Measurements from ENCODE around the gene KIAA0586. TPM values are rescaled to one million over a fixed set of nuclear protein-coding genes. Genes with fewer than 3 reads are reported as not detected.

The KIAA0586 gene
- polyA plus RNA-seq, 1 experiment = 24.6 TPM

DNA sequence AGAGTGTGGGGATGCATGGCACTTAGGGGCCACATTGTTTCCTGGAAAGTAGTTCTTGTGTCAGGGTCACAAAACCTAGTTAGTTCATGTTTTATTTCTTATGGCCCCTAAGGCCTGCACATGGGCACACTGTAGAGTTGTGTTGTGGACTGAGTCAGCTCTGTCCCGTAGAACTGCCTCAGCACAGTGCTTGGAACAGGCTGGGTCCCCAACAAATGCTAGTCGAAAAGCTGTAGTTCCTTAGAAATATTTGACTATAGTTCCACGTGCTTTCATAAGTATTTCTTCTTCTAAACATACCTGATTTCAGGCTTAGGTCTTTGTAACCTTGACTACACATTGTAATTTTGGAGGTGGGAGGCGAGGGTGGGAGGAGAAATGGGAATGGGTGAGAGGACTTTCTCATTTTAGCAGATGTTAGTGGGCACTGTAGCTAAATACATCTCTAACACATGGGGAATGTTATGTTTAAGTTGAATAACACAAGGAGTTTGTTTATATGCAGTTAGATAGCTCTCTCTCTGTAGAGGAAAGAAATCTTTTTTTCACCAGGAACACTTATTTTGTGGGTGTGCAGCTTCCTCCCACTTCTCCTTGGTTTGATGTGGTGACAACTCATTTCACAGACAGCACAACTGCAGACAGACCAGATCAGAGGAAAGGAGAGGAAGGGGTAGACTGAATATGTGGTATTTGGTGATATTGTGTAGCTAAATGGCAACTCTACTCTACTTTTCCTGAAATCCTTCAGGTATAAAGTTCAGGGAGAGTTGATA is 170.7 kb downstream of the KIAA0586 start:
- H3K27ac ChIP-seq (ENCODE audit: low read depth, low read length) = no peak overlapping the region
- CTCF ChIA-PET = no interaction called here
- no peaks in the 10 kb centered on the region for H3K9me3 ChIP-seq (ENCODE audit: control insufficient read depth, insufficient read depth, low read length)
- DNase-seq (ENCODE audit: low read depth, low spot score) = no peak
- TF ChIP-seq, protein P1, sequence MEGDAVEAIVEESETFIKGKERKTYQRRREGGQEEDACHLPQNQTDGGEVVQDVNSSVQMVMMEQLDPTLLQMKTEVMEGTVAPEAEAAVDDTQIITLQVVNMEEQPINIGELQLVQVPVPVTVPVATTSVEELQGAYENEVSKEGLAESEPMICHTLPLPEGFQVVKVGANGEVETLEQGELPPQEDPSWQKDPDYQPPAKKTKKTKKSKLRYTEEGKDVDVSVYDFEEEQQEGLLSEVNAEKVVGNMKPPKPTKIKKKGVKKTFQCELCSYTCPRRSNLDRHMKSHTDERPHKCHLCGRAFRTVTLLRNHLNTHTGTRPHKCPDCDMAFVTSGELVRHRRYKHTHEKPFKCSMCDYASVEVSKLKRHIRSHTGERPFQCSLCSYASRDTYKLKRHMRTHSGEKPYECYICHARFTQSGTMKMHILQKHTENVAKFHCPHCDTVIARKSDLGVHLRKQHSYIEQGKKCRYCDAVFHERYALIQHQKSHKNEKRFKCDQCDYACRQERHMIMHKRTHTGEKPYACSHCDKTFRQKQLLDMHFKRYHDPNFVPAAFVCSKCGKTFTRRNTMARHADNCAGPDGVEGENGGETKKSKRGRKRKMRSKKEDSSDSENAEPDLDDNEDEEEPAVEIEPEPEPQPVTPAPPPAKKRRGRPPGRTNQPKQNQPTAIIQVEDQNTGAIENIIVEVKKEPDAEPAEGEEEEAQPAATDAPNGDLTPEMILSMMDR (IDR thresholded peaks at IDR 0.05; ENCODE audit: low read depth, low read length) = no peak
- H3K27me3 ChIP-seq (ENCODE audit: control insufficient read depth, insufficient read depth, low read length) = no peaks in the 10 kb centered on the region
- POLR2A ChIA-PET = interaction anchor here (0.7 kb wide), 1 partner anchor 15 kb away, joined by 4 read pairs; no protein-coding TSS in a partner anchor
- no peak overlapping the region for H3K4me3 ChIP-seq (ENCODE audit: low read depth, low read length)

DNA sequence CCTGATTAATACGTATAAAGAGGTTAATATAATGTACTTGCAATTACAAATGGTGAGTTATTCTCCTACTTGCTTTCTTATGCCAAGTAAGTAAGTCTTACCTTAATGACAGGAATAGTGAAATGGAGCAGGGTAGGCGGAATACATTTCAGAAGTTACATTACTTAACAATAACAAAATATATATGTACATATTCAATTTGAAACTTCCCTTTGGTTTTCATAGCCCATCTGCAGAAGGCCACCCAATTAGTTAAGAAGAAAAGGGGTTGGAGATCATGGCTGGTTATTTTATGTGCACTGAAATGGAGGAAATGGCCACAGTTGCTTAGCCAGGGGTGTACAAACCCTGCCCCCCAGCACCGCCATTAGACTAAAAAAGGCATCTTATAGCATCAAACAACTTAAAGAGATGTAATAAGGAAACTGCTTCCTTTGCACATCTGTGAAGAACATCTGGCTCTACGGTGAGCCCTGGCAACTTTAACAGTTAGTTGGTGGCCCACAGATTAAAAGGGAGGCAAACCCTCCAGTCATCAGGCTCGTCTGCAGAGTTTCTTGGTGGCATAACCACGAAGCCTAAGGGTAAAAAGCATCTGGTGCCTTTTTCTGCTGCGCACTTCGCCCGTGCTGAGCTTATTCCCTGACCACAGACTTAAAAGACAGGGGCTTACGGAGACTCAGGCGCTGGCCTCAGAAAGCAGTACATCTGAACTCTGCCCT is 171.4 kb downstream of the KIAA0586 start:
- Histone ChIP-seq H3K9me3 (ENCODE audit: control insufficient read depth, insufficient read depth, low read length) (no peaks in the 10 kb centered on the region), H3K27ac (ENCODE audit: low read depth, low read length) (no peak overlapping the region), H3K27me3 (ENCODE audit: control insufficient read depth, insufficient read depth, low read length) (no peaks in the 10 kb centered on the region), H3K4me3 (ENCODE audit: low read depth, low read length) (no peak overlapping the region)
- CTCF ChIA-PET = no interaction called here
- TF ChIP-seq, protein P1 (IDR thresholded peaks at IDR 0.05; ENCODE audit: low read depth, low read length) = no peak
- POLR2A ChIA-PET = no interaction called here
- no peak for DNase-seq (ENCODE audit: low read depth, low spot score)

- POLR2A ChIA-PET = no interaction called here
- Histone ChIP-seq H3K4me3 (ENCODE audit: low read depth, low read length) (no peak overlapping the region), H3K27me3 (ENCODE audit: control insufficient read depth, insufficient read depth, low read length) (no peaks in the 10 kb centered on the region), H3K9me3 (ENCODE audit: control insufficient read depth, insufficient read depth, low read length) (no peaks in the 10 kb centered on the region), H3K27ac (ENCODE audit: low read depth, low read length) (no peak overlapping the region)
- no peak for DNase-seq (ENCODE audit: low read depth, low spot score)
- TF ChIP-seq, protein P1 (IDR thresholded peaks at IDR 0.05; ENCODE audit: low read depth, low read length) = no peak
- CTCF ChIA-PET = no interaction called here
Measured at GRCh38 chr14:58599707-58600106, 172.2 kb downstream of the KIAA0586 start.

Small RNAs within 50 kb of the gene (small RNA-seq; reads per million reads assigned to genes)
- gene HSBP1P1 (ENCODE audit: insufficient read length, low read depth) (not detected), gene RF00019 (ENCODE audit: insufficient read length, low read depth) (not detected)

Other genes with a start within 250 kb of the KIAA0586 start
- 99.9 and 142 TPM in 2 replicates for gene ACTR10, start 227.6 kb upstream of the KIAA0586 start, polyA plus RNA-seq (2011; rRNA removed)
- gene PSMA3, start 182.9 kb upstream of the KIAA0586 start, polyA plus RNA-seq (2011; rRNA removed) = 266 and 318 TPM in 2 replicates
- gene ARID4A, start 129.2 kb upstream of the KIAA0586 start, polyA plus RNA-seq (2011; rRNA removed) = 7.4 and 12.4 TPM in 2 replicates
- not detected in 2 replicates for gene TOMM20L, start 31.8 kb upstream of the KIAA0586 start, polyA plus RNA-seq (2011; rRNA removed)
- gene TIMM9, start 188 bp upstream of the KIAA0586 start, polyA plus RNA-seq (2011; rRNA removed) = 22.0 and 26.8 TPM in 2 replicates
- gene DACT1, start 210.2 kb downstream of the KIAA0586 start, polyA plus RNA-seq (2011; rRNA removed) = 6.1 and 6.2 TPM in 2 replicates

All from AG04450 (cell line).